Smooth muscle cell (in vitro differentiated cells): ENCODE measurements around the gene CHMP2A. TPM values are rescaled to one million over a fixed set of nuclear protein-coding genes. Genes with fewer than 3 reads are reported as not detected.
"Not testable (repeated sequence)": the region's sequence is repeated elsewhere in the genome, so short reads cannot be mapped to it uniquely, and the experiment has no call there.

Experiments
- DNase-seq: peaks from one replicate; lab custom pipeline; 2025; ENCODE audit not compliant: unreplicated experiment; lab: John Stamatoyannopoulos, UW
- H2AFZ ChIP-seq: fragments of 200-600 bp; sonication (generic); 2 replicates; pipeline ENCODE4 v1.6.0; 2016; ENCODE audit warnings: antibody characterized with exemption, low read depth, mild to moderate bottlenecking
- H3F3A ChIP-seq: fragments of 200-600 bp; sonication (generic); 2 replicates; pipeline ENCODE4 v1.6.0; 2017; ENCODE audit warnings: antibody characterized with exemption, low read depth
- H3K27ac ChIP-seq: fragments of 200-600 bp; sonication (generic); 2 replicates; pipeline ENCODE4 v1.5.1; 2016; ENCODE audit warnings: low read depth, mild to moderate bottlenecking
- H3K27me3 ChIP-seq: fragments of 200-600 bp; sonication (generic); 2 replicates; pipeline ENCODE4 v1.6.1; 2016; ENCODE audit warnings: low read depth, mild to moderate bottlenecking
- H3K36me3 ChIP-seq: fragments of 200-600 bp; sonication (generic); 2 replicates; pipeline ENCODE4 v1.5.1; 2016; ENCODE audit warnings: low read depth
- H3K4me1 ChIP-seq: fragments of 200-600 bp; sonication (generic); 2 replicates; pipeline ENCODE4 v1.5.1; 2016; ENCODE audit warnings: low read depth
- H3K4me2 ChIP-seq: fragments of 200-600 bp; sonication (generic); 2 replicates; pipeline ENCODE4 v1.6.0; 2016; ENCODE audit warnings: mild to moderate bottlenecking
- H3K4me3 ChIP-seq: fragments of 200-600 bp; sonication (generic); 2 replicates; pipeline ENCODE4 v1.5.1; 2016; ENCODE audit warnings: mild to moderate bottlenecking
- H3K79me2 ChIP-seq: fragments of 200-600 bp; sonication (generic); 2 replicates; pipeline ENCODE4 v1.6.0; 2016; ENCODE audit warnings: low read depth, mild to moderate bottlenecking
- H3K9ac ChIP-seq: fragments of 200-600 bp; sonication (generic); 2 replicates; pipeline ENCODE4 v1.6.0; 2016; ENCODE audit warnings: low read depth
- H3K9me3 ChIP-seq: fragments of 200-600 bp; sonication (generic); replicated peaks from 2 replicates; pipeline ENCODE4 v1.5.1; 2016; ENCODE audit warnings: low read depth
- H4K20me1 ChIP-seq: fragments of 200-600 bp; sonication (generic); 2 replicates; pipeline ENCODE4 v1.6.0; 2016; ENCODE audit warnings: low read depth
- WGBS: methylation state at CpG from one replicate; pipeline ENCODE4 v1.1.7; 2016; ENCODE audit warnings: low lambda C conversion rate; 5-methylcytosine and 5-hydroxymethylcytosine counted together
- polyA plus RNA-seq: library from polyadenylated mRNA; unstranded; fragments of >200 nt; fragmentation: Nextera tagmentation; extraction: Ambion mirVana; gene quantifications from 2 replicates; pipeline ENCODE4 v1.2.1, GENCODE V29; 2016
- total RNA-seq: library from RNA; depleted of rRNA; stranded (reverse); fragments of >200 nt; gene quantifications from 2 replicates; pipeline ENCODE4 v1.2.3, GENCODE V29; 2014
- TF ChIP-seq, protein P1 (sequence below): fragments of 200-600 bp; sonication (generic); IDR thresholded peaks from 2 replicates; pipeline ENCODE4 v1.5.1; 2017; ENCODE audit warnings: borderline replicate concordance, mild to moderate bottlenecking, antibody characterized with exemption; ENCODE audit not compliant: insufficient read depth, poor library complexity, severe bottlenecking

CHMP2A gene
- total and polyA plus RNA-seq, 2 experiments from 2014 or later, result 153 to 213 TPM

DNA sequence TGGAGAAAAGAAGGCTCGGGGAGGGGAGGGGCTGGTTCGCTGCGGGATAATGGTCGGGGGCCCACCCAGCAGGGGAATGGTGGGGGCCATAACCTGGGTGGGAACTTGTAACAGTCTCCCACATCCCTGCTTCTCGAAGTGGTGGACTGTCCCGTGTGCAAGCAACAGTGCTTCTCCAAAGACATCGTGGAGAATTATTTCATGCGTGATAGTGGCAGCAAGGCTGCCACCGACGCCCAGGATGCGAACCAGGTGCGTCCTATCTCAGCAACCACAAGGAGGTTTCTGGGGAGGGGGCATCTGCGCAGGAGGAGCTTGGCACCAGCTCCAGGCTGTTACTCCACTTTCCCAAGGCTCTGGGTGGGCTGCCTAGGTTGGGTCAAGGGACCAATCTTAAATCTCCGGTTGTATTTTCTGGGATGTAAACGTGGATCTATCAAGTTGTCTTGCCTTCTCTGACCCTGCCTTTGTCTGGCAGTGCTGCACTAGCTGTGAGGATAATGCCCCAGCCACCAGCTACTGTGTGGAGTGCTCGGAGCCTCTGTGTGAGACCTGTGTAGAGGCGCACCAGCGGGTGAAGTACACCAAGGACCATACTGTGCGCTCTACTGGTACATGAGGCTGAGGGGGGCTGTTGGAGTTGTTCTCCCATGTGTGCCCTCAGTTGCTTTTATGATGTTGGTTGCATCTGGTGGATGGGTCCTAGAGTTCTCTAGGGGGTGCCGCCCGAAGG, 9.5 kb downstream of the CHMP2A start:
- H3K4me2 ChIP-seq, result peak overlapping the region; percentile 99

DNA sequence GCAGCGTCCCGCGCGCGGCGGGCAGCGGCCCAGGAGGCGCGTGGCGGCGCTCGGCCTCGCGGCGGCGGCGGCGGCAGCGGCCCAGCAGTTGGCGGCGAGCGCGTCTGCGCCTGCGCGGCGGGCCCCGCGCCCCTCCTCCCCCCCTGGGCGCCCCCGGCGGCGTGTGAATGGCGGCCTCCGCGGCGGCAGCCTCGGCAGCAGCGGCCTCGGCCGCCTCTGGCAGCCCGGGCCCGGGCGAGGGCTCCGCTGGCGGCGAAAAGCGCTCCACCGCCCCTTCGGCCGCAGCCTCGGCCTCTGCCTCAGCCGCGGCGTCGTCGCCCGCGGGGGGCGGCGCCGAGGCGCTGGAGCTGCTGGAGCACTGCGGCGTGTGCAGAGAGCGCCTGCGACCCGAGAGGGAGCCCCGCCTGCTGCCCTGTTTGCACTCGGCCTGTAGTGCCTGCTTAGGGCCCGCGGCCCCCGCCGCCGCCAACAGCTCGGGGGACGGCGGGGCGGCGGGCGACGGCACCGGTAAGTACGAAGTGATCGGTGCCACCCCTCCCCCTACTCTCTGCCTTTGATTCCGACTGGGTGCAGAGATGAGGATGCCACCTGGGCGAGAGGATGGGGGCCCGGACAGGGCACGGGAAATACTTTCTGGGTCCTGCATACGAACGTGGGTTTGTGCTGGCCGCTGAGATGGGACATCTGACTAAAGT, 10.2 kb downstream of the CHMP2A start:
- H3K27me3 ChIP-seq, result peaks cover 3% of the 10 kb centered on the region
- no peak overlapping the region for H2AFZ ChIP-seq
- peaks cover under 1% of the 10 kb centered on the region for H3F3A ChIP-seq
- H3K4me3 ChIP-seq, result peak overlapping the region; percentile 83
- H3K36me3 ChIP-seq, result no peaks in the 10 kb centered on the region
- DNase-seq, result no peak
- peak overlapping the region; percentile 99 for H3K4me2 ChIP-seq
- peak overlapping the region; percentile 85 for H3K27ac ChIP-seq
- under 1% methylated on average over 42 of the region's 92 CpGs for WGBS
- H3K4me1 ChIP-seq, result peaks cover 13% of the 10 kb centered on the region
- H3K79me2 ChIP-seq, result peaks cover 47% of the 10 kb centered on the region
- H3K9me3 ChIP-seq, result no peaks in the 10 kb centered on the region
- TF ChIP-seq, protein P1, sequence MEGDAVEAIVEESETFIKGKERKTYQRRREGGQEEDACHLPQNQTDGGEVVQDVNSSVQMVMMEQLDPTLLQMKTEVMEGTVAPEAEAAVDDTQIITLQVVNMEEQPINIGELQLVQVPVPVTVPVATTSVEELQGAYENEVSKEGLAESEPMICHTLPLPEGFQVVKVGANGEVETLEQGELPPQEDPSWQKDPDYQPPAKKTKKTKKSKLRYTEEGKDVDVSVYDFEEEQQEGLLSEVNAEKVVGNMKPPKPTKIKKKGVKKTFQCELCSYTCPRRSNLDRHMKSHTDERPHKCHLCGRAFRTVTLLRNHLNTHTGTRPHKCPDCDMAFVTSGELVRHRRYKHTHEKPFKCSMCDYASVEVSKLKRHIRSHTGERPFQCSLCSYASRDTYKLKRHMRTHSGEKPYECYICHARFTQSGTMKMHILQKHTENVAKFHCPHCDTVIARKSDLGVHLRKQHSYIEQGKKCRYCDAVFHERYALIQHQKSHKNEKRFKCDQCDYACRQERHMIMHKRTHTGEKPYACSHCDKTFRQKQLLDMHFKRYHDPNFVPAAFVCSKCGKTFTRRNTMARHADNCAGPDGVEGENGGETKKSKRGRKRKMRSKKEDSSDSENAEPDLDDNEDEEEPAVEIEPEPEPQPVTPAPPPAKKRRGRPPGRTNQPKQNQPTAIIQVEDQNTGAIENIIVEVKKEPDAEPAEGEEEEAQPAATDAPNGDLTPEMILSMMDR, result no peak
- H3K9ac ChIP-seq, result peak overlapping the region; percentile 84
- peaks cover 51% of the 10 kb centered on the region for H4K20me1 ChIP-seq

More for the DNA sequence above, 9.5 kb downstream of the CHMP2A start:
- Histone ChIP-seq H2AFZ (no peak overlapping the region), H3K27me3 (peaks cover 3% of the 10 kb centered on the region), H3K36me3 (no peaks in the 10 kb centered on the region), H3K79me2 (peaks cover 47% of the 10 kb centered on the region), H4K20me1 (peaks cover 58% of the 10 kb centered on the region), H3K27ac (peak overlapping the region; percentile 67), H3F3A (peaks cover 5% of the 10 kb centered on the region), H3K9ac (peak overlapping the region; percentile 84), H3K4me3 (peak overlapping the region; percentile 83), H3K9me3 (no peaks in the 10 kb centered on the region), H3K4me1 (peaks cover 13% of the 10 kb centered on the region)
- TF ChIP-seq, protein P1, result no peak
- DNase-seq, result no peak
- 10% methylated on average over 21 of the region's 21 CpGs for WGBS

DNA sequence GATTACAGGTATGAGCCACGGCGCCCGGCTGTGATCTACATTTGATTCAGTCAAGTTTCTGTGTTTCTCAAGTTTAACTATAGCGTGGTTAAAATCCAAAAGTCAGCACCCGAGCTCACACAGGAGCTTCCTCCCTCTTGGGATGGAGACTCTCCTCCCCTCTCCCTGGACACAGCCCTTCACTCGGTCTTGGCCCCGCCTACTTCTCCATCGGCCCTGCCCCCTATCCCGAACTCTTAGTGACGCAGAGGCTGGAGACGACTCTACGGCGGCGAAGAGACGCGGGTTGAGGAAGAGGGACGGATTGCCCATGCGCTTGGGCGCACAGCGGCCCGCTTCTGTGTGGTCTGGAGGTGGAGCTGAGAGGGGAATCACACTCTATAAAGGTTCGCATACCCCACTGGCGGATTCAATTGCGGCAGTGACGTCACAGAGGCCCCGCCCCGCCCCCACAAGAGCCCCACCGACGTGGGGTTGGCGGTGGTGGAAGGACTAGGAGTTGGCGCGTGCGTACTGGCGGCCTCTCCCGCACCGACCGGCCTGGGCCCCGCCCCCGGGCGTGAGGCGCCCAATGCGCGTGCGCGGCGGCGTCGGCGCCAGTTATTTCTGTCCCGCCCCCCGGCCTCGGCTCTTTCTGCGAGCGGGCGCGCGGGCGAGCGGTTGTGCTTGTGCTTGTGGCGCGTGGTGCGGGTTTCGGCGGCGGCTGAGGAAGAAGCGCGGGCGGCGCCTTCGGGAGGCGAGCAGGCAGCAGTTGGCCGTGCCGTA, 10.9 kb downstream of the CHMP2A start, which contains the start of gene TRIM28:
TRIM28 (plus strand) TSS at position 239 of the 765 bp plus-strand sequence. CDS start 694 bp downstream, outside the sequence.
- Histone ChIP-seq H3K4me2 (peak within 1 kb of the TSS; percentile 99), H4K20me1 (peaks cover 44% of the 10 kb centered on the region), H3K79me2 (peaks cover 42% of the 10 kb centered on the region), H3K9ac (peak within 1 kb of the TSS; percentile 84), H3K27me3 (peaks cover 10% of the 10 kb centered on the region), H3K4me3 (peak within 1 kb of the TSS; percentile 83), H3K27ac (peak within 1 kb of the TSS; percentile 85), H2AFZ (no peak within 1 kb of the TSS), H3K36me3 (no peaks in the 10 kb centered on the region), H3K4me1 (peaks cover 13% of the 10 kb centered on the region), H3K9me3 (no peaks in the 10 kb centered on the region), H3F3A (no peaks in the 10 kb centered on the region)
- WGBS, result under 1% methylated on average over 67 of the region's 73 CpGs
- TF ChIP-seq, protein P1, result no peak
- no peak for DNase-seq

DNA sequence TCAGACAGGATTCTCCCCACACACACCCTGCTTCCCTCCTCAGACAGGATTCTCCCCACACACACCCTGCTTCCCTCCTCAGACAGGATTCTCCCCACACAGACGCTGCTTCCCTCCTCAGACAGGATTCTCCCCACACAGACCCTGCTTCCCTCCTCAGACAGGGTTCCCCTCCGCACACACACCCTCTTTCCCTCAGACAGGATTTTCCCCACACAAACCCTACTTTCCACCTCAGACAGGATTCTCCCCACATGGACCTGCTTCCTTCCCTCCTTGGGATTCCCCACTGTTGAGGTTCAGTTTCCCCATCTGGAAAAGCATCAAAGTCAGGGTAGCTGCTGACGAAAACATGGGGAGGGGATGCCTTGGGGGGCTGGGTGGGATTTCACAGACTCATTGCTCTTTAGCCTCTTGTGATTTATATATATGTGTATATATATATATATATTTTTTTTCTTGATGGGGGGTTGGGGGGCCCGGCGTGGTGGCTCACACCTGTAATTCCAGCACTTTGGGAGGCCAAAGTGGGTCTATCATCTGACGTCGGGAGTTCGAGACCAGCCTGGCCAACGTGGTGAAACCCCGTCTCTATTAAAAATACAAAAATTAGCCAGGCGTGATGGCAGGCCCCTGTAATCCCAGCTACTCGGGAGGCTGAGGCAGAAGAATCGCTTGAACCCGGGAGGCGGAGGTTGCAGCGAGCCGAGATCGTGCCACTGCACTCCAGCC, 12.1 kb downstream of the CHMP2A start:
- not testable (repeated sequence) for H3K9me3 ChIP-seq, H3K36me3 ChIP-seq, H3F3A ChIP-seq, DNase-seq, H2AFZ ChIP-seq, H3K9ac ChIP-seq
- WGBS, result 79% methylated on average over 18 of the region's 18 CpGs
- peaks cover 11% of the 10 kb centered on the region for H3K27me3 ChIP-seq
- H3K4me2 ChIP-seq, result peak overlapping the region; percentile 73
- H3K79me2 ChIP-seq, result peaks cover 31% of the 10 kb centered on the region
- peak overlapping the region; percentile 85 for H3K27ac ChIP-seq
- peaks cover 32% of the 10 kb centered on the region for H4K20me1 ChIP-seq
- H3K4me1 ChIP-seq, result peaks cover 17% of the 10 kb centered on the region
- H3K4me3 ChIP-seq, result peak overlapping the region; percentile 83

DNA sequence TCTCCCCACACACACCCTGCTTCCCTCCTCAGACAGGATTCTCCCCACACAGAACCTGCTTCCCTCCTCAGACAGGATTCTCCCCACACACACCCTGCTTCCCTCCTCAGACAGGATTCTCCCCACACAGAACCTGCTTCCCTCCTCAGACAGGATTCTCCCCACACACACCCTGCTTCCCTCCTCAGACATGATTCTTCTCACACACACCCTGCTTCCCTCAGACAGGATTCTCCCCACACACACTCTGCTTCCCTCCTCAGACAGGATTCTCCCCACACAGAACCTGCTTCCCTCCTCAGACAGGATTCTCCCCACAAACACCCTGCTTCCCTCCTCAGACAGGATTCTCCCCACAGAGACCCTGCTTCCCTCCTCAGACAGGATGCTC, 15.7 kb downstream of the CHMP2A start:
- H3F3A ChIP-seq, H4K20me1 ChIP-seq, H3K4me2 ChIP-seq, H3K4me3 ChIP-seq, DNase-seq, H3K4me1 ChIP-seq, H3K79me2 ChIP-seq, H3K27ac ChIP-seq, H2AFZ ChIP-seq, H3K9me3 ChIP-seq, H3K9ac ChIP-seq, H3K36me3 ChIP-seq: not testable (repeated sequence)
- peaks cover 11% of the 10 kb centered on the region for H3K27me3 ChIP-seq
